ENCODE results near the gene B4GALNT1. TPM values are rescaled to one million over a fixed set of nuclear protein-coding genes. Genes with fewer than 3 reads are reported as not detected.
A peak's percentile ranks its signal among the peaks of the same experiment; 100 is the strongest.
"Not testable (repeated sequence)": the region's sequence is repeated elsewhere in the genome, so short reads cannot be mapped to it uniquely, and the experiment has no call there.

The B4GALNT1 gene
- 1 to 10 TPM; 1.5 to 3.1 (median 2.6) TPM for polyA plus RNA-seq (ENCODE audit: insufficient read length in 10 of 10)
- long read RNA-seq, donor 1: 0 reads
- long read RNA-seq, donor 2, partial matches to known transcripts: 0 of 1 reads
- long read RNA-seq, donor 2, other reads (novel, unspliced or antisense): 0 of 1 reads
- long read RNA-seq, donor 3: 0 reads
- long read RNA-seq, donor 4: 0 reads
- long read RNA-seq, donor 5: 0 reads
- long read RNA-seq, donor 6: 0 reads
- long read RNA-seq, donor 7: 0 reads
- long read RNA-seq, donor 8: 0 reads
- long read RNA-seq, donor 9: 0 reads

DNA sequence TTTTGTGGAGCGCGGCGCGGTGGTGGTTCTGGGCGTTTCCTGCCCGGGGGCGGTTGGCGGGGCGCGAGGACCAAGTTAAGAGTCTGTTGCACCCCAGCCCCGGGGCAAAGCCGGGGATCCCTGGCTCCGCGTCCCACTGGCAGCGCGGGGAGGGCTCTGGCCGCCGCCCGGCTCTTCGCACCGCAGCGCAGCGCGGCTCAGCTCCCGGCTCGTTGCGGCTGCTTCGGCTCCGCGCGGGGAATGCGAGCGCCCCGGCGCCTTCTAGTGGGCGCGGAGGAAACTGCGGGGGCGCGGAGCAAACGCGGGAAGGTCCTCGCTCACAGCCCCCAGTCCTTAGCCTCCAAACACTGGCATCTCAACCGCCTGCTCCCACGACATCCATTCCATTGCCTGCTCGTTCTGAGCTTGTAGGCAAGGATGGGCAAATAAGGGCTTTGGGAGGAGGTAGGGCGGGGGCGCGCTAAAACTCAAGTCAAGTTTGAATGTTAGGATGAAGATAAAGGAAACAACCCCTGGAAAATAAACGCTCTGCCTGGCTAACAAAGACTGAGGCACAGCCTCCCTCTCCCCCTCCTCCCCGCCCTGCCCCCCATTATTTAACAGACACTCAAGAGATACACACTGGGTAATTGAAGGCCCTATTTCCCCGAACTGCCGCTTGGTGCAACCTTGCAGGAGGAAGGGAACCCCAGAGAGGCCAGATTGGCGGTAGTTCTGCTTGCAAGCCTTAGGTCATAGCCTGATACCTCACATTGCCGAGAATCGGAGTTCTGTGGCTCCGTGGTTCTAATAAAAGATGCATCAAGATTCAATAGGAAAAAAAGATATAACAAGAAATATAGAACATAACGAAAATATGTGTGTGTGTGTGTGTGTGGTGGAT, at the start of gene B4GALNT1:
TSS of gene B4GALNT1 (minus strand) at position 244 of the 883 bp plus-strand sequence. CDS start 1,069 bp downstream, outside the sequence.
- peak in 2 of 3 donors; percentile 44 to 86 for DNase-seq

DNA sequence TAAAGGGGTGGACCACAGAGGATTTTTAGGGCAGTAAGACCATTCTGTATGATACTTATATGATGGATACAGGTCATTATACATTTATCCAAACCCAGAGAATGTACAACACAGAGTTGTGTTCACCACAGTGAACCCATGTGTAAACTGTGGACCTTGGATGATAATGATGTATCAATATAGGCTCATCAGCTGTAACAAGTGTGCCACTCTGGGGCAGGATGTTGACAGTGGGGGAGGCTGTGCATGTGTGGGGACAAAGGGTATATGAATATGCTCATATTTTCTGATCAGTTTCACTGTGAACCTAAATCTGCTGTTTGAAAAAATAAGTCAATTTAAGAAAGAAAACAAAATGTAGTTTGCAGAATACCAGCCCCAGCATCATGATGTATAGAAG, 46.7 kb upstream of the B4GALNT1 start:
- no peak for DNase-seq

DNA sequence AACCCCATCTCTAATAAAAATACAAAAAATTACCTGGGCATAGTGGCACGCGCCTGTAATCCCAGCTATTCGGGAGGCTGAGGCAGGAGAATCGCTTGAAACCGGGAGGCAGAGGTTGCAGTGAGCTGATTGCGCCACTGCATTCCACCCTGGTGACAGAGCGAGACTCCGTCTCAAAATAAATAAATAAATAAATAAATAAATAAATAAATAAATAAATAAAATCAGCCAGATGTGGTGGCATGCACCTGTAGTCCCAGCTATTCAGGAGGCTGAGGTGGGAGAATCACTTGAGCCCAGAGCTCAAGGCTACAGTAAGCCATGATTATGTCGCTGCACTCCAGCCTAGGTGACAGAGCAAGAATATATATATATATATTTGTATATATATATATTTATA, 44.9 kb upstream of the B4GALNT1 start:
- DNase-seq: not testable (repeated sequence)

DNA sequence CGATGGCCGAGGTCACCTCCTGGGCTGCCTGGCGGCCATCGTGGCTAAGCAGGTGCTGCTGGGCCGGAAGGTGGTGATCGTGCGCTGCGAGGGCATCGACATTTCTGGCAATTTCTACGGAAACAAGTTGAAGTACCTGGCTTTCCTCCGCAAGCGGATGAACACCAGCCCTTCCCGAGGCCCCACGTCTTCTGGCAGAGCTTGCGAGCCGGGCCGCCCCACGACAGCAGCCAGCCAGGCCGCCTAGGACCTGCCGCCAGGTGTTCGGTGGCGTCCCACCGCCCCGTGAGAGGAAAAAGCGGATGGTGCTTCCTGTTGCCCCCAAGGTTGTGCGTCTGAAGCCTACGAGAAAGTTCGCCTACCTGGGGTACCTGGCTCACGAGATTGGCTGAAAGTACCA, 41.7 kb upstream of the B4GALNT1 start:
- DNase-seq: no peak

DNA sequence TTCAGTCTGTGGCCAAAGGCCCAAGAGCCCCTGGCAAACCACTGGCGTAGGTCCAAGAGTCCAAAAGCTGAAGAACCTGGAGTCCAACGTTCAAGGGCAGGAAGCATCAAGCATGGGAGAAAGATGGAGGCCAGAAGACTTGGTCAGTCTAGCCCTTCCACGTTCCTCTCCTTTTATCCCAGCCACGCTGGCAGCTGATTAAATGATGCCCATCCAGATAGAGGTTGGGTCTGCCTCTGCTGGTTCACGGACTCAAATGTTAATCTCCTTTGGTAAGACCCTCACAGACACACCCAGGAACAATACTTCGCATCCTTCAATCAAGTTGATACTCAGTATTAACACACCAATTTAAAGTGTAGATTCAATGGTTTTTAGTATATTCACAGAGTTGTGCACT, 39.8 kb upstream of the B4GALNT1 start:
- DNase-seq: no peak

DNA sequence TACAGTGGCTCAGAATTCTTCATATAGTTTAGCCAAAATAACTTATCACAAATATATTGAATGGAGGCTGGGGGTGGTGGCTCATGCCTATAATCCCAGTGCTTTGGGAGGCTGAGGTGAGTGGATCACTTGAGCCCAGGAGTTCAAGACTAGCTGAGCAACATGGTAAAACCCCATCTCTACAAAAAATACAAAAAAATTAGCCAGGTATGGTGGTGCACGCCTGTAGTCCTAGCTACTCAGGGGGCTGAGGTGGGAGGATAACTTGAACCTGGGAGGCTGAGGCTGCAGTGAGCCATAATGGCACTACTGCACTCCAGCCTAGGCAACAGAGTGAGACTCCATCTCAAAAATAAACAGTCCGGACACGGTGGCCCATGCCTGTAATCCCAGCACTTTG, 38.8 kb upstream of the B4GALNT1 start:
- DNase-seq: not testable (repeated sequence)

DNA sequence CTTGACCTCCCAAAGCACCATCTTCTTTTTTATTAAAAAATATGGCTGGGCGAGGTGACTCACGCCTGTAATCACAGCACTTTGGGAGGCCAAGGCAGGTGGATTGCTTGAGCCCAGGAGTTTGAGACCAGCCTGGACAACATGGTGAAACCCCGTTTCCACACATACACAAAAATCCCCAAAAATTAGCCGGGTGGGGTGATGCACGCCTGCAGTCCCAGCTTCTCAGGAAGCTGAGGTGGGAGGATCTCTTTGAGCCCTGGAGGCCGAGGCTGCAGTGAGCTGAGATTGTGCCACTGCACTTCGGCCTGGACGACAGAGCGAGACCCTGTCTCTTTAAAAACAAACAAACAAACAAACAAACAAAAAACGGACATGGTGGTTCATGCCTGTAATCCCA, 36.7 kb upstream of the B4GALNT1 start:
- not testable (repeated sequence) for DNase-seq

DNA sequence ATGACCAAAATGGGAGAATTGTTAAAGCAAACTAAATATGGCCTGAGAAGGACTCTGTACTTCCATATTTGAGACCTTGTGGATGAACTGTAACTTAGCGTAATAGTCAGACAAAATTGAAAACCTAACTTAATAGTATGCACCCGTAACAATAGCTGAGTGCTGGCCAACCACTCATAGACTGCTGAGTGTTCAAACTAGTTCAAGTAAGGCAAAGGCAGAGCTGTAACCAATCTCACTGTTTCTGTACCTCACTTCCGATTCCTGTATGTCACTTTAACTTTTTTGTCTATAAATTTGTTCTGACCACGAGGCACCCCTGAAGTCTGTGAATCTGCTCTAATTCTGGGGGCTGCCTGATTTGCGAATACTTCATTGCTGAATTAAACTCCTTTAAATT, 33.9 kb upstream of the B4GALNT1 start:
- DNase-seq: no peak

DNA sequence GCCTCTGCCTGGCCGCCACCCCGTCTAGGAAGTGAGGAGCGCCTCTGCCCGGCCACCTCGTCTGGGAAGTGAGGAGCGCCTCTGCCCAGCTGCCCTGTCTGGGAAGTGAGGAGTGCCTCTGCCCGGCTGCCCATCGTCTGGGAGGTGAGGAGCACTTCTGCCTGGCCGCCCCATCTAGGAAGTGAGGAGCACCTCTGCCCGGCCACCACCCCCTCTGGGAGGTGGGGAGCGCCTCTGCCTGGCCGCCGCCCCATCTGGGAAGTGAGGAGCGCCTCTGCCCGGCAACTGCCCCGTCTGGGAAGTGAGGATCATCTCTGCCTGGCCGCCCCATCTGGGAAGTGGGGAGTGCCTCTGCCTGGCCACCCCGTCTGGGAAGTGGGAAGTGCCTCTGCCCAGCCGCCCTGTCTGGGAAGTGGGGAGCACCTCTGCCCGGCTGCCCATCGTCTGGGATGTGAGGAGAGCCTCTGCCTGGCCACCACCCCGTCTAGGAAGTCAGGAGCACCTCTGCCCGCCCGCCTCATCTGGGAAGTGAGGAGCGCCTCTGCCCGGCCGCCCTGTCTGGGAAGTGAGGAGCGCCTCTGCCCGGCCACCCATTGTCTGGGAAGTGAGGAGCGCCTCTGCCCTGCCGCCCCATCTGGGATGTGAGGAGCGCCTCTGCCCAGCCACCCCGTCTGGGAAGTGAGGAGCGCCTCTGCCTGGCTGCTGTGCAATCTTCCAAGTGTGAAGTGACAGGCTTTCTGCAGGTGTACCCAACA, 32.2 kb upstream of the B4GALNT1 start:
- not testable (repeated sequence) for DNase-seq

DNA sequence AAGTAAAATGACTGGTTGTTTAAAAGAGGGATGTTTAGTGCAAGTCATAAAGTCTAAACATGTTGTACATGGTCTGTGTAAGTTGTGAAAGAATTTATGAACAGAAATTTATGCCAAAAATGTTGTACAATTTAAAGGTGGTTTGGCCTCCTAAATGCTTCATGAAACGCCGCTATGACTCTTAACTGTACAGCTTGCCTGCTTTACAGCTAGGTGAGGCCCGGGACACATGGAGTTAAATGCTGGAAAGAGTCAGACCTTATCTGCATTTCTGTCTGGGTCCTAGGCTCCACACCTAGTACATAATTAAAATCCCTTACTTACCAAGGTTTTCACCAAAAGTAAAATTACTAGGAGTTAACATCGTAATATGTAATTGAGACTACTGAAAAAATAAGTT, 28.4 kb upstream of the B4GALNT1 start:
- no peak for DNase-seq

DNA sequence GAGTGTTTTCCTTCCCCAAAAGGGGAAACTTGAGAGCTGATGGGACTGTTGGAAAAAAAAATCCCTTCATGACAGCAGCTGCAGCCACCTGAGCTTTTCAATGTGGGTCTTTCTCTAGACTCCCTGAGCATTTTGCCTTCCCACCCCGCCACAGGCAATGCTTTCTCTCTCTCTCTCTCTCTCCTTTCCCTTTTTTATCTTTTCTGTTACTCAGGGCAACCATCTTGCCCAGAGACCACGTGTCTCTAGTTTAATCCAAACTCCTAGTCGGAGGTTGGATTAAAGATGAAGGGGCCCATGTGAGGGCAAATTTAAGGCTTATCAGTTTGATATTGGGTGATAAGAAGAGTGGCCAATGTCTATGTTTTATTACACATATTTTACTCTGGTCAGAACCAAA, 25.9 kb upstream of the B4GALNT1 start:
- DNase-seq: no peak

DNA sequence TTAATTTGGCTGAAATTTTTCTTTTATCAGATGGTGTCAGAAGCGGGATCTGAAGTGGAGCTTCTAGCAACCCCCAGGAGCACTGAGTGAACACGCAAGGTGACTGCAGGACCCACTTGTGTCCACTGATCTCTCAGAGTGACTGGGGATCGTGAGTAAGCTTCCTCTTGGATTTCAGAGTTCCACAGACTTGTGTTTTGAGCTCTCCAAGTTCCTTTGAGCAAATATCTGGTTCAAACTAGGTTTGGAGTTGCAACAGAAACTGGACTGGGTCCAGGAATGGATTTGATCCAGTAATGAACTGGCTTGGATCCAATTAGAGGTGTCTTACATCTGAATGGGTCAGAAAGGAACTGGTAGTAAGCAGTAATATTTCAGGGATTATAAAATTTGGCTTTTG, 24.7 kb upstream of the B4GALNT1 start:
- no peak for DNase-seq

DNA sequence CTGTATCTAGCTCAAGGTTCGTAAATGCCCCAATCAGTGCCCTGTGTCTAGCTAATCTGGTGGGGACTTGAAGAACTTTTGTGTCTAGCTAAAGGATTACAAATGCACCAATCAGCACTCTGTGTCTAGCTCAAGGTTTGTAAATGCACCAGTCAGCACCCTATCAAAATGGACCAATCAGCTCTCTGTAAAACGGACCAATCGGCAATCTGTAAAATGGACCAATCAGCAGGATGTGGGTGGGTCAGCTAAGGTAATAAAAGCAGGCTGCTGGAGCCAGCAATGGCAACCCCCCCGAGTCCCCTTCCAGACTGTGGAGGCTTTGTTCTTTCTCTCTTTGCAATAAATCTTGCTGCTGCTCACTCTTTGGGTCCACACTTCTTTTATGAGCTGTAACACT, 23.4 kb upstream of the B4GALNT1 start:
- not testable (repeated sequence) for DNase-seq

DNA sequence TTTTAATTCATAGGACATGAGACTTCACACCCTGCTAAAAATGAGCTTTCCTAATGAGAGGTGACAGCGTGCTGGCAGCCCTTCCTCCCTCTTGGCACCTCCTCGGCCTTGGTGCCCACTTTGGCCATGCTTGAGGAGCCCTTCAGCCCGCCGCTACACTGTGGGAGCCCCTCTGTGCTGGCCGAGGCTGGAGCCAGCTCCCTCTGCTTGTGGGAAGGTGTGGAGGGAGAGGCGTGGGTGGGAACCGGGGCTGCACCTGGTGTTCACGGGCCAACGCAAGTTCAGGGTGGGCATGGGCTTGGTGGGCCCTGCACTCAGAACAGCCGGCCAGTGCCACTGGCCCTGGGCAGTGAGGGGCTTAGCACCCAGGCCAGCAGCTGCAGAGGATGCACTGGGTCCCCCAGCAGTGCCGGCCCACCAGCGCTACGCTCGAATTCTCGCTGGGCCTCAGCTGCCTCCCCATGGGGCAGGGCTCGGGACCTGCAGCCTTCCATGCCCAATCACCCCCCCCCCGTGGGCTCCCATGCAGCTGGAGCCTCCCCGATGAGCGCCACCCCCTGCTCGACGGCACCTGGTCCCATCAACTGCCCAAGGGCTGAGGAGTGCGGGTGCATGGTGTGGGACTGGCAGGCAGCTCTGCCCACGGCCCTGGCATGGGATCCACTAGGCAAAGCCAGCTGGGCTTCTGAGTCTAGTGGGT, 22.7 kb upstream of the B4GALNT1 start:
- no peak for DNase-seq

DNA sequence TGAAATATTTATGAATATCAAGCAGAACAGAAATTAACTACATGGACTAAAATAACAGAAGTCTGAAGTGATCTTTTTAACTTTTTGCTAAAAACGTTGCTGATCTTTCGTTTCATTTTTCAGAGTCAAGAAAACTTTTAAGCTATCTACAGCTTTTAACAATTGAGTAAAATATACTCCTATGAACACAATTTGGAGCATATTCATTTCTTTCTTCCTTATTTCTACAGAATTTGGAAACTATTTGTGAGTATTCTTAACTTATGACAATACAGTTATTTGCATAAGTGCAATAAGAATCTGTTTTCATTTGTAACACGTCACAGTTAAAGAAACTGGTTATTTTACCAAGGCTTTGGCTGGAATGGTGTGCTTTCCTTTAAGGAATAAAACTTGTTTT, 21.0 kb upstream of the B4GALNT1 start:
- no peak for DNase-seq

DNA sequence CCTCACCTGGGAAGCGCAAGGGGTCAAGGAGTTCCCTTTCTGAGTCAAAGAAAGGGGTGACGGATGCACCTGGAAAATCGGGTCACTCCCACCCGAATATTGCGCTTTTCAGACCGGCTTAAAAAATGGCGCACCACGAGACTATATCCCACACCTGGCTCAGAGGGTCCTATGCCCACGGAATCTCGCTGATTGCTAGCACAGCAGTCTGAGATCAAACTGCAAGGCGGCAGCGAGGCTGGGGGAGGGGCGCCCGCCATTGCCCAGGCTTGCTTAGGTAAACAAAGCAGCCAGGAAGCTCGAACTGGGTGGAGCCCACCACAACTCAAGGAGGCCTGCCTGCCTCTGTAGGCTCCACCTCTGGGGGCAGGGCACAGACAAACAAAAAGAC, 13.7 kb upstream of the B4GALNT1 start:
- not testable (repeated sequence) for DNase-seq

DNA sequence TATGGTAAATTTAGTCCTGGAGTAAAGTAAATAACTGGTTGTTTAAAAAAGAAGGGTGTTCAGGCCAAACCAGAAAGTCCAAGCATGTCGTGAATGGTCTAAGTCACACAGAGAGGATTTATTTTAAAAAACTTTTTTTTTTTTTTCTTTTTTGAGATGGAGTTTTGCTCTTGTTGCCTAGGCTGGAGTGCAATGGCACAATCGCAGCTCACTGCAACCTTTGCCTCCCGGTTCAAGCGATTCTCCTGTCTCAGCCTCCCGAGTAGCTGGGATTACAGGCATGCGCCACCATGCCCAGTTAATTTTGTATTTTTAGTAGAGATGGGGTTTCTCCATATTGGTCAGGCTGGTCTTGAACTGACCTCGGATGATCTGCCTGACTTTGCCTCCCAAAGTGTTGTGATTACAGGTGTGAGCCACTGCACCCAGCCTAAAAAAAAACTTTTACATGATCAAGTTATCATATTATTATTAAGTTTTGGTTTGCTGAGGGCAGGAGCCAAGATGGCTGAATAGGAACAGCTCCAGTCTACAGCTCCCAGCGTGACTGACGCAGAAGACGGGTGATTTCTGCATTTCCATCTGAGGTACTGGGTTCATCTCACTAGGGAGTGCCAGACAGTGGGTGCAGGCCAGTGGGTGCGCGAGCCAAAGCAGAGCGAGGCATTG, 13.1 kb upstream of the B4GALNT1 start:
- DNase-seq: not testable (repeated sequence)

DNA sequence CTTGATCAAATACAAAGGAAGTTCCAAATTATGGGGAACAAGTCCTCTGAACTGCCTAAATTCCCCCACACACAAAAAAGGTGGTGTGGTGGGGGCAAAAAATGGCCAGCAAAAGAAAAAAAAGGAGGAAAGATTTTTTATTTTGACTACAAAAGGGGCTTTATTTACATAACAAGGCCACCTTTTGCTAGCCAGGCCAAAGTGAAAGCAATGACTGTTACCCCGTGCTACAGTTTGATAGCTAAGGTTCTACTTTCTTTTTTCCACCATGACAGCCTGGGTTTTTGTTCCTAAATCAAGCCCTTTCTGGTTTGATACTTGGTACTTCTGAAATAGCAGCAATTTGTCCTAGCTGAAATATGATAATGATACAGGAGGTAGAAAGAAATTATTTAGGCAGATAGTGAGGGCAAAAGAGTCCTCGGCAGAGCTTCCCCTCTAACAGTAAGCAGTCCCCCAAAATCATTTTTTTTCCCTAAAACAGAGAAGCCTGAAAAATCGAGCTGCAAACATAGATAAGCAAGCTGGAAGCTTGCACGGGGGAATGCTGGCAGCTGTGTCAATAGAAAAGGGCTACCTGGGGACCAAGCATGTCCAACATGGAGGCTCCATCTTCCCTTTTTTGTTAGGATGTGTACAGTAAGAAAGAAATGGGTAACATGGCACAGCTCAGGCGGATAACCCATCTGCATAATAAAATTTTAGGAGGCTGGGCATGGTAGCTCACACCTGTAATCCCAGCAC, 8.9 kb upstream of the B4GALNT1 start:
- DNase-seq: no peak

DNA sequence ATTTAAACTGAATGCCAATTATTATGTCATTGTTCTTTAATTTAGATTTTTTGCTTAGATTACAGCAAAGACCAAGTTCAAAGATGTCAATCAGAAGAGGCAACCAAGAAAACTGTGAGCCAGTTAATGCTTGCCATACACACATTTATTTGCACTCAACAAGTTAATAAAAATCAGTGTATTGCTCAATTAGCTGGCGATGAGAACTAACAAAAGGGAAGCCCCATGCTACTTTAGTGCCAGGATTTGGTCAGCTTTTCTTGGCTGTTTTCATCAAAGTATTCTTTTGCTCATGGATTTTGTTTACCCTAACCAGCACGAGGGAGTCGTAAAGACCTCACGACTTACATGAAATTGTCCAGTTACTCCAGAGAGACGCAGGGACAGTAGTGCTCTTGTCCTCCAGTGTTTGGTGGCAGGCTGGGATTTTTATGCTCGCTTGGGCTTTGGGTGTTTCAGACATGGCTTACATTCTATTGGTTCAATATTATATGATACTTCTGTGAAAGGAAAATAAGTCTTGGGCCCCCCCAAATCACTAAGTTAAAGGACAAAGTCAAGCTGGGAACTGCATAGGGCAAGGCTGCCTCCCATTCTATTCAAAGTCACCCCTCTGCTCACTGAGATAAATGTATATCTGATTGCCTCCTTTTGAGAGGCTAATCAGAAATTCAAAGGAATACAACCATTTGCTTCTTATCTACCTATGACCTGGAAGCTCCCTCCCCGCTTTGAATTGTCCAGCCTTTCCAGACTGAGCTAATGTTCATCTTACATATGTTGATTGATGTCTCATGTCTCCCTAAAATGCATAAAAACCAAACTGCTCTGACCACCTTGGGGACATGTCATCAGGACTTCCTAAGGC, 7.4 kb upstream of the B4GALNT1 start:
- DNase-seq: no peak
